Measurements from ENCODE around the gene BCL2L14.
"Not testable (repeated sequence)": the region's sequence is repeated elsewhere in the genome, so short reads cannot be mapped to it uniquely, and the experiment has no call there.

Gene BCL2L14

DNA sequence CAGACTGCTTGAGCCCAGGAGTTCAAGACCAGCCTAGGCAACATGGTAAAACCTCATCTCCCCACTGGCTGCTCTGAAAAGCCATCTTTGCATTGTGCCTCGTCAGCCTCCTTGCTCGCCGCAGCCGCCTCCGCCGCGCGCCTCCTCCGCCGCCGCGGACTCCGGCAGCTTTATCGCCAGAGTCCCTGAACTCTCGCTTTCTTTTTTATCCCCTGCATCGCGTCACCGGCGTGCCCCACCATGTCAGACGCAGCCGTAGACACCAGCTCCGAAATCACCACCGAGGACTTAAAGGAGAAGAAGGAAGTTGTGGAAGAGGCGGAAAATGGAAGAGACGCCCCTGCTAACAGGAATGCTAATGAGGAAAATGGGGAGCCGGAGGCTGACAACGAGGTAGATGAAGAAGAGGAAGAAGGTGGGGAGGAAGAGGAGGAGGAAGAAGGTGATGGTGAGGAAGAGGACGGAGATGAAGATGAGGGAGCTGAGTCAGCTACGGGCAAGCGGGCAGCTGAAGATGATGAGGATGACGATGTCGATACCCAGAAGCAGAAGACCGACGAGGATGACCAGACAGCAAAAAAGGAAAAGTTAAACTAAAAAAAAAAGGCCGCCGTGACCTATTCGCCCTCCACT is 40.3 kb downstream of the BCL2L14 start:
- FAIRE-seq, result not testable (repeated sequence)

GRCh38 chr12:12115514-12115913 is 44.8 kb downstream of the BCL2L14 start:
- FAIRE-seq, result no peak

GRCh38 chr12:12116677-12117076 is 45.9 kb downstream of the BCL2L14 start:
- FAIRE-seq, result no peak

DNA sequence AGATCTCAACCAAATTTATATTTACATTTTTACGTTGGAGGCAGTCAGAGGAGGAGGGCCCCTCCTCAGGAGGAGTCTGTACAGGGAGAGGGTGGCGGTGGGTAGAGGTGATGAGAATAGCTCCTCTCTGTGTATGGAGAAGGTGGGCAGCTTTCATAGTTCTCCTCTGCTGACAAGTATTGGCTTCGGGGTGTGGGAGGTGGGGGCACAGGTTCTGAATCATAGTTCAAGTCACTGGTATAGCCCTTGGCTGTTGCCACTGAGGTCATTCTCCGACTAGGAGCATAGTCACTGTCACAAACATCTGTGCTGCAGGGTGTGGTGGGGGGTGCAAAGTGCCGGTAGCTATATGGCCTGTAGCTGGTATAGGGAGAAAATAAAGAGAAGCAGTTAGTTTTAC is 50.3 kb downstream of the BCL2L14 start:
- no peak for FAIRE-seq

DNA sequence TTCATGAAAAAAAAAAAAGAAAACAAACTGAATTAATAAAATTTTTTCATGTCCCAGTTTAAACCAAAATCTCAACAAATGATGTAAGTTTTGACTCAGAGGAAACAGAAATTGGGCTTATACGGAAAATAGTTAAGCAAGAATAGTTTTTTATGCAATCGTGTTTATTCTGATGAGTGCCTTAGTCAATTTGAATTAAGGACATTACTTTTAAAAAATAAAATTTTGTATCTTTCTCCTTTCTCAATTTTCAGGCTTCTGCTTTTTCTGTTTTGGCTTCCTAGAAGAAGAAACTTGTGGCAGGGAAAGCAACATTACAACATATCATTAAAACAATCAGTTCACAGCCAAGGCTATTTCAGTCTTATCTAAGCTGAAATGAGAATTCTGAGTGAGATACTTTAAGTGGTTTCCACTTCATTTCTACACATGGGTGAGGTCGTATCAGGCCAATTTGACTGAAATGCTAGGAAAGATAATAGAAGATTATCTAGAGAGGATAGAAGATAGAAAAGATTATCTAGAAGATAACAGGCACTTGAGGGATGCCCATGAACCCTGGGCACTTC is 52.4 kb downstream of the BCL2L14 start:
- no peak for FAIRE-seq

DNA sequence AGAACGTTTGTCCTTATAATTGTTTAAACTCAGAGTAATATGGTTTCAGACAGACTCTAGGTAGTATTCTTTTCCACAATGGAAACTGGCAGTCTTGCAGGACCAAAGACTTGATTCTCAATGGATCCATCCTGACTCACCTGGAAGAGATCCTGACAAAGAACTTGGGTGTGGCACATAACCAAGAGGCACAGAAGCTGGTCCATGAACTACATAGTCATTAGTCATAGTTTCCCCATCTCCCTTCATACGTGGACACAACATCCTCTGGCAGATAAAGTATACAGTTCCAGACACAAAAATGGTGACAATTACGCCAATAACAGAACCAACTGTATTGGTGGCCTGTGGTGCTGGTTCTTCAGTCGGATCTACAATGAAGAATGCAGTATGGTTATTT is 55.8 kb downstream of the BCL2L14 start:
- no peak for FAIRE-seq

DNA sequence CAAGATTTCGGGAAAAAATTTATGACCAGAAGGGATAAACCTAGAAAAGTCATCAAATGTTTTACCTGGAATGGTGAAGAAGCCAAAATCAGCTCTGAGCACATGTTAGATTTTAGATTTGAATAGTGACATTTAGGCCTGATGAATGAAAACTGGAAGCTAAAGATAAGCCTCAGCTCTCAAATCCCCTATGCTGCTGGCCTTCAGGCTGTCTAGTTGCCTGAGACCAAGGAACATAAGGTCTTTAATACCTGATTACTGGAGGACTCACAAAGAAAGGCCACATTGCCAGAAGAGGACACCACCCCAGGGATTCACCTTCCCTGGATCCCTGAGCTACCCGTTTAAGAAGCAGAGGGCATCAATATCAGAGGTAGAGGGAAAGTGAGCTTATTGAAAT is 56.6 kb downstream of the BCL2L14 start:
- no peak for FAIRE-seq

DNA sequence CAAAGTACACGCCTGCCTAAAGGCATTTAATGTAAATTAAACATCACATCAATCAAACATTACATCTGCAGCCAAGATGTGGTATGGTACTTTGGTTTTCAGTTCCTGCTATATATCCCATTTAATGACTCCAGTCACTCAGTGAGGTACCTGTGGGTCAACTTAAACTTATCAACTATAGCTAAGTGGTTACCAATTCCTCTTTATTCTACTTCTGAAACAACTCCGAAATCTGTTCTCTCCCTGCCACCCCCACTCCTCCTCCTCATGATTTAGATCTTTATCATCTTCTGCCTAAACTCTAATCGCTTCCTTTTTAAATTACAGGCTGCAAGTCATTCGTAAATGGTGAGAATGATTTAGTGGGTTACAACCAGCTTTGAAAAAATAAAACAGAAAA is 57.9 kb downstream of the BCL2L14 start:
- no peak for FAIRE-seq

DNA sequence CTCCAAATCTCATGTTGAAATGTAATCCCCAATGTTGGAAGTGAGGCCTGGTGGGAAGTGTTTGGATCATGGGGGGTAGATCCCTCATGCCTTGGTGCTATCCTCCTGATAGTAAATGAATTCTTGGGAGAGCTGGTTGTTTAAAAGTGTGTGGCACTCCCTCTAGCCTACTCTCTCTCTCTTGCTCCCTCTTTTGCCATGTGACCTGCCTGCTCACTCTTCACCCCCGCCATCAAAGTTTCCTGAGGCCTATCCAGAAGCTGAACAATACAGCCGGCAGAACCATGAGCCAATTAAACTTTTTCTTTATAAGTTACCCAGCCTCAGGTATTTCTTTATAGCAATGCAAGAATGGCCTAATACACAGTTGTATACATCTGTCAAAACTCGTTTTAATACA is 62.5 kb downstream of the BCL2L14 start:
- no peak for FAIRE-seq

GRCh38 chr12:12133785-12134184 is 63.0 kb downstream of the BCL2L14 start:
- no peak for FAIRE-seq

- no peak for FAIRE-seq
Measured at GRCh38 chr12:12138203-12139154, 67.7 kb downstream of the BCL2L14 start.

DNA sequence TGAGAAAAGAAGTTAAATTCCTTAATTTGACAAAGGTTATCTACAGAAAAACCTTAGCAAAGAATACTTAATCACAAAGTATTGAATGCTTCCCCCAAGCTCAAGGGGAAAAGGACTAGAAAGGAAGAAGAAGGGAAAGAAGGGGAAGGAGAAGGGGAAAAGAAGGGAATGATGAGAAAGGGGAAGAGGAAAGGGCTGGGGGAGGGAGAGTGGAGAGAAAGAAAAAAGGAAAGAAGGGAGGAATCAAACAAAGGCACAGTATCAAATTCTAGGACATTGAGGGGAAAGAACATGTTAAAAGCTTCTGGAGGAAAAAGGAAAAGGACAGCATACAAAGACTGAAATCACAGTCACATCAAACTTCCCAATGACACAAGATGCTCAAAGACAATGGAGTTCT is 70.3 kb downstream of the BCL2L14 start:
- FAIRE-seq, result no peak

DNA sequence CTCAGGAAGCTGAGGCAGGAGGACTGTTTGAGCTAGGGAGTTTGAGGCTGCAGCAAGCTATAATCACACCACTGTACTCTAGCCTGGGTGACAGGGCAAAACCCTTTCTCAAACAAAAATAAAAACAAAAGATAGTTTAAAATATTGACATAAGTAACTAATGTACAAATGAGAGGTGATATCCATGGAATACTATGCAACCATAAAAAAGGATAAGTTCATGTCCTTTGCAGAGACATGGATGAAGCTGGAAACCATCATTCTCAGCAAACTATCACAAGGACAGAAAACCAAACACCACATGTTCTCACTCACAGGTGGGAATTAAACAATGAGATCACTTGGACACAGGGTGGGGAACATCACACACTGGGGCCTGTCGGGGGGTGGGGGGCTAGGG is 73.8 kb downstream of the BCL2L14 start:
- not testable (repeated sequence) for FAIRE-seq

- no peak for FAIRE-seq
Measured at GRCh38 chr12:12147111-12147510, 76.4 kb downstream of the BCL2L14 start.
